ENCODE results near the gene CALR3.
"Not testable (repeated sequence)": the region's sequence is repeated elsewhere in the genome, so short reads cannot be mapped to it uniquely, and the experiment has no call there.

Gene CALR3

GRCh38 chr19:16496613-16496983 is 631 bp upstream of the CALR3 start:
- no peak for FAIRE-seq

- not testable (repeated sequence) for FAIRE-seq
These were observed 9.5 kb downstream of the CALR3 start for GRCh38 chr19:16486476-16486875.

- FAIRE-seq, result no peak
These were observed 13.2 kb downstream of the CALR3 start for GRCh38 chr19:16482745-16483144.

- FAIRE-seq, result no peak
These were observed 18.7 kb downstream of the CALR3 start for GRCh38 chr19:16477311-16477710.

GRCh38 chr19:16476401-16476800 is 19.6 kb downstream of the CALR3 start:
- FAIRE-seq, result no peak

GRCh38 chr19:16473875-16474392 is 22.0 kb downstream of the CALR3 start:
- no peak for FAIRE-seq

GRCh38 chr19:16472992-16473391 is 23.0 kb downstream of the CALR3 start:
- no peak for FAIRE-seq

- not testable (repeated sequence) for FAIRE-seq
These were observed 23.4 kb downstream of the CALR3 start for GRCh38 chr19:16472559-16472899.

GRCh38 chr19:16470911-16471811 is 24.8 kb downstream of the CALR3 start:
- FAIRE-seq, result no peak

- FAIRE-seq, result no peak
These were observed 25.4 kb downstream of the CALR3 start for GRCh38 chr19:16470541-16470910.

GRCh38 chr19:16467581-16467980 is 28.4 kb downstream of the CALR3 start:
- FAIRE-seq, result no peak

GRCh38 chr19:16466802-16467427 is 29.1 kb downstream of the CALR3 start:
- not testable (repeated sequence) for FAIRE-seq

- no peak for FAIRE-seq
These were observed 30.7 kb downstream of the CALR3 start for GRCh38 chr19:16465239-16465638.

- no peak for FAIRE-seq
These were observed 31.9 kb downstream of the CALR3 start for GRCh38 chr19:16463991-16464575.

- FAIRE-seq, result no peak
These were observed 32.5 kb downstream of the CALR3 start for GRCh38 chr19:16463341-16463990.

GRCh38 chr19:16462757-16463250 is 33.2 kb downstream of the CALR3 start:
- FAIRE-seq, result no peak

- FAIRE-seq, result no peak
These were observed 34.3 kb downstream of the CALR3 start for GRCh38 chr19:16461630-16462051.

- FAIRE-seq, result no peak
These were observed 35.5 kb downstream of the CALR3 start for GRCh38 chr19:16460454-16460853.

GRCh38 chr19:16459680-16460079 is 36.3 kb downstream of the CALR3 start:
- no peak for FAIRE-seq

GRCh38 chr19:16458391-16459341 is 37.3 kb downstream of the CALR3 start:
- FAIRE-seq, result no peak

GRCh38 chr19:16457954-16458331 is 38.0 kb downstream of the CALR3 start:
- no peak for FAIRE-seq
